Activated CD4-positive, alpha-beta T cell treated with anti-CD3 and anti-CD28 coated beads for 24 hours (primary cell): ENCODE measurements around the gene ARMS2.
A peak's percentile ranks its signal among the peaks of the same experiment; 100 is the strongest.

Experiments
- DNase-seq, 2 donors: peaks; one replicate each; pipeline ENCODE4 v3.0.0-alpha.2; 2020; ENCODE audit warnings: low read depth in 2 of 2

Gene ARMS2, protein sequence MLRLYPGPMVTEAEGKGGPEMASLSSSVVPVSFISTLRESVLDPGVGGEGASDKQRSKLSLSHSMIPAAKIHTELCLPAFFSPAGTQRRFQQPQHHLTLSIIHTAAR

DNA sequence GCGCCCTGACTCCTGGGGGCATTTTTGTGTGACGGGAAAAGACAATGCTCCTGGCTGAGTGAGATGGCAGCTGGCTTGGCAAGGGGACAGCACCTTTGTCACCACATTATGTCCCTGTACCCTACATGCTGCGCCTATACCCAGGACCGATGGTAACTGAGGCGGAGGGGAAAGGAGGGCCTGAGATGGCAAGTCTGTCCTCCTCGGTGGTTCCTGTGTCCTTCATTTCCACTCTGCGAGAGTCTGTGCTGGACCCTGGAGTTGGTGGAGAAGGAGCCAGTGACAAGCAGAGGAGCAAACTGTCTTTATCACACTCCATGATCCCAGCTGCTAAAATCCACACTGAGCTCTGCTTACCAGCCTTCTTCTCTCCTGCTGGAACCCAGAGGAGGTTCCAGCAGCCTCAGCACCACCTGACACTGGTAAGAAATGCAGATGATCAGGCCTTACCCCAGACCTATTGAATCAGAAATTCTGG is at the start of gene ARMS2:
Gene ARMS2 (plus strand): TSS at position 51 of the 478 bp plus-strand sequence. CDS start 75 bp downstream, at position 126.
- DNase-seq, result no peak

DNA sequence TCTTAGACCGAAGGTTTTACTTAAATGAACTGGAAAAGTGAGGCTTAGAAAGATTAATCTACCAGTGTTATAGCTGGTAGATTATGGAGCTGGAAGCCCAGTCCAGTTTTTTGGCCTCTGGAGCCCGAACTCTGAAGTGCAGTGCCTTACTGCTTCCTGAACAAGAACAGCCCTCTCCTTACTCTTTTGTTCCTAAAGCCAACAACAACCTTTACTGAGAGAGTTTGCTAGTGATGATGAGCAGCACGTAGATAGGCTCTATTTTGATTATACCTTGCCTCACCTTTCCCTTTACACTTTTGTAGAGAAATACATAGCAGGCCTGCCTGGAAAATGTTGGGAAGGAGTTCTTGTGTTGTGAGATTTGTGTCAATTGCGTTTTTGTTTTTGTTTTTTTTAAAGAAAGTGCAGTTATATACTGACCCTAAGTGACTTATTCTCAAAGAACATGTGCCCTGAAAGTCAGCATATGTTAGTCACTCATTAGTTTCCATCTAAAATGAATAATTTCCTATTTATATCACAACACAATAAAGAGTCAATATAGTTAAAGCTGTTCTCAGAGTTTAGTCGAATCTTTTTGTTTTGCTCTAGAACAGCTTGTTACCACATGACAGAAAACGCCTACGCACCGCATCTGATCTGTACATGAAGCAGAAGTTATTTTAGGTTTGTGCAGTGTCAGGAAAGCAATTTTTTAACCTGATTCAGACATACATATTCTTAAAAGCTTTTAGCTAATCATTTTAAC is 46.9 kb upstream of the ARMS2 start:
- DNase-seq, result peak in 1 of 2 donors; percentile 52

DNA sequence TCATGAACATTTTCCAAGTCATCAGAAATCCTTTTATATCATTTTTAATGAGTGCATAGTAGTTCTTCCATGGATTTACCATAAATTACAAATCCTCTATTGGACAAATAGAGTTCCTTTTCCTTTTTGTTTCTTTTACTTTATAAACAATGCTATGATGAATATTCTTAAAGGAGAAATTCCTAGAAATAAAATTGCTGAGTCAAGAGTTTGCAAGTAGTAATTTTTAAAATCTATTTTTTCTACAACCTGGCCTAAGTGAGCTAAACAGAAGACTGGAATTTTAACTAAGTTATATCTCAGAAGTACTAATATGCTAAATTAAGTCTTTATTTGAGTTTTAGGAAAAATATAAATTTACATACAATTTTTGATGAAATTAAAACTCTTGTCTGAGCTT is 41.1 kb upstream of the ARMS2 start:
- DNase-seq, result no peak

DNA sequence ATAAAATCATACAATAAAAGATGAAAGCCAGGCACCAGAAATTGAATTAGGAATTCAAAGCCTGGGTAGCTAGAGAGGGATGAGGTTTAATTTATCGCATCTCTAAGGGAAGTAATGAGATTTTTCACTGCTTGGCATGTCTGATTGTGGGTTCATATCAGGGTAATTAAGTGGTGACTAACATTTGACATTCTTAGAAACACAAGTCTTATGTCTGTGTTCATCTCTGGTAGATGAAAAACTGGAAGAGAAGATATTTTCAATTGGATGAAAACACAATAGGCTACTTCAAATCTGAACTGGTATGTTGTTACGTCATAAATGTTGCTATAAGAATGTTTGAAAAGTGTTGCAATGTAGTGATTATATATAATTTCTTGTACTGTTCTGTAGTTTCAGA is 36.8 kb upstream of the ARMS2 start:
- DNase-seq, result no peak

DNA sequence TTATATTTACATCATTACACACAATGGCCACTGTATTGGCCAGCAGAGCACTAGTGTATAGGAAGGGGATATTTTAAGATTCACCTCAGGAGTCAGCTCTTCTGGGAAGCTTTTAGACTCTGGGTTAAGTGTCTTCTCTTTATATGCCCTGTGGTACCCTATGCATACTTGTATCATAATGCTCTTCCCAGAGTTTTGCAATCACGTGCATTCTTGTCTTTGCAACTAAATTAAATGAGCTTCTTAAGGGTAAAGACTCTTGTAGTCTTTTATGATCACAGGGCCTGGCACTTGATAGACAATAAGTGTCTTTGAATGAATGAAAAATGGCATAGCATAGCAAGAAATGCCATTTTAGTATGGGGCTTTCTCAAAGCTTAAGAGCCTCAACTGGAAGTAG is 35.4 kb upstream of the ARMS2 start:
- no peak for DNase-seq

DNA sequence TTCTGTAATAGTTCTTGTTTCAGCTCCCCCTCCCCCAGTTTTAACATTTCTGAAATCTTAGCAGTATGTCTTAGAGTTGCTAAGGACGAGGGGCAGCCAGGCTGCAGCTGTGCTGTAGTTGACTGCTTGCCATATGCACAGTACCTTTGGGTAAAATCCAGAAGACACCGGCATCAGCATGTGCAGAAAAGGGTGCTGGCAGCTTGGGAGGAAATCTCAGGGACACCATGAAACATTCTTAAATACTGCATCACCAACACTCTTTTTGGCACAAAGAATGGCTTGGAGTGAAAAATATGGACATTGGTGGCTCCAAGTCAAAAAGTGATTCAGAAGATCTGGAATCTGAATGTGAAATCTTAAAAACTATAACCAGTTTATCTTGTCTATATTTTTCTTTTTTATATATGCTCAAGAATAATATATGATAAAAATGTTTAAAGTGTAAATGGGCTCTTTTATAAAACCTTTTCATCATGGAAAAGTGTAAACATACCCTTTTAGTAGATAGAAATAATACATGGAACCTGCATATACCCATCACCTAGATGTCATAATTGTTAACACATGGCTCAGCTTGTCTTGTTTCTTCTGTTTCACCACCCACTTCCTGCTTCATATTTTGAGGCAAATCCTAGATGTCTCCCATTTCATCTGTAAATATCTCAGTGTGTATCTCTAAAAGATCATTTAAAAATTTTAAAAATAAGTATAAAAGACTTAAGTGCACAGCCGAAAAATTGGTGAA is 34.4 kb upstream of the ARMS2 start:
- DNase-seq, result no peak

DNA sequence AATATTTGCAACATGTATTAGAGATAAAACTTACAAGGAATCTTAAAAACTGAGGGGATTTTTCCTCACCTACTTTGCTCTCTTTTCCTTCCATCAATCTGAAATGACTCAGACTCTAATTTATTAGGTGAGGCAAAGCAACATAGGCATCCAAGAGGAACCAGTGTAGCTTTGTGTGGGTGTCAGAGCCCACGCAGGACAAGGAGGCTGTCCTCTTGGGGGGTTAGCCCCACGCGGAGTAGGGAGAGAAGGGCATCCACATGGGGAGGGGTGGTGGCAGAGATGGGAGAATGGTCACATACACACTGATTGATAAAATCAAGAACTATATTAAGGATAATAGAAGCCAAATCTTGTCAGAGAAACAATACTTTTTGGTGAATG is 33.8 kb upstream of the ARMS2 start:
- no peak for DNase-seq

DNA sequence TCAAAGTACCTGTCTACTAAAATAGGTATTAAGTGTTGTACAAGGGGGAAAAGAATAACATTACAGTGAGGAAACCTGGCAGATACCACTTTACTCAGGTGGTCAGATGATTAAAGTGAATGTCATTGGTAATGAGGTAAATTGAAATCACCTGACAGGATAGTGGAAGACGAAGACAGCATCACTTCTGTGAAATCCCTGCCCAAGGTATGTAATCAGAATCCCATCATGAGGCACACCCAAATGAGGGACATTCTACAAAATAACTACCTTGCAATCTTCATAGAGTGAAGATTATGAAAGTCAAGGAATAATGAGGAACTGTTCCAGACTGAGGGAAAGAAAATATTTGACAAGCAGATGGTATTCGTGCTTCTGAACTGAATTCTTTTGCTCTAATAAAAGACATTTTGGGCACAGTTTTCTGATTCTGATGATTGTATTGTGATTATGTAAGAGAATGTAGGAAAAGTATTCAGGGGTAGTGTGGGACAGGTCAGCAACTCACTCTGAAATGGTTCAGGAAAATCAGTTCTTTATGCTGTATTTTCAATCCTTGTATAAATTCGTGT is 33.3 kb upstream of the ARMS2 start:
- no peak for DNase-seq

DNA sequence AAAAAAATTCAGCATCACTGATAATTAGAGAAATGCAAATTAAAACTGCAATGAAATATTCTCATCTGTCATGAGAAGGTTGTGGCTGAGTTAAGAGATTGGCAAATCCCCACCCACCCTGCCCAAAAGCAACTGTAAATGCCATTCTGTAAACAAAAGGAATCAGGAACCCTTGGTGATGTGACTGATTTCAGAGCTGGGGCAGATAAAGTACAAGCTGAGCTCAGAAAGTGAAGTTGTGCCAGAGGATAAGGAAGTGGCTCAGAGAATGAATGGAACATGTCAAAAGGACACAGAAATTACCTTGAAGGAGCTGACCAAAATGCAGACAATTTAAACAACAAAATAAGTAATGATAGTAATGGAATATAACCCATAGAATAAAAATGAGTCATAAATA is 32.7 kb upstream of the ARMS2 start:
- no peak for DNase-seq

DNA sequence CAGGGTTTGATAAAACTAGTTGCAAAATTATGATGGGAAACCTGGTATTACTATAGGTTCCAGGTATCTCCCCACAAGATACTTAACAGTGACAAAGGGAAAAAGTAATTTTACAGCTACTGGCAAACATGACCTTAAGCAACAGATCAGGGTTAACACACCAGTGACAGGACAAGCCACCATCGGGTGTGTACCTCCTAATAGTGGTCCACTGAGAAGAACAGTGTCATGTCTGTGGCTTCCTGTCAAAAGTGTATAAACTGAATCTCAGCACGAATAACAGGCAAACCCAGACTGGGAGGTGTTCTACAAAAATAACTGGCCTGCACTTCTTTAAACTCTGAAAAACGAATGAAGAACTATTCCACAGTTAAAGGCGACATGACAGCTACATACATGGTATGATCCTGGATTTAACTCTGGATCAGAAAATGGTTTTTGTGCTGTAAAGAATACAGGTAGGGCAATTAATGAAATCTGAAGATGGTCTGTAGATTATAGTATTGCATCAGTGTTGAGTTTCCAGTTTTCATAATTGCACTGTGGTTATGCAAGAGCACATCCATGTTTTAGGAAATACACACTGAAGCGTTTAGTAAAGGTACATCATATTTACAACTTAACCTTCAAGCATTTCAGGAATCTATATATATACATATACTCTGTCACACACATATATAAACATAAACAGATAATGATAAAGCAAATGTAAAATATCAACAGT is 32.0 kb upstream of the ARMS2 start:
- no peak for DNase-seq

DNA sequence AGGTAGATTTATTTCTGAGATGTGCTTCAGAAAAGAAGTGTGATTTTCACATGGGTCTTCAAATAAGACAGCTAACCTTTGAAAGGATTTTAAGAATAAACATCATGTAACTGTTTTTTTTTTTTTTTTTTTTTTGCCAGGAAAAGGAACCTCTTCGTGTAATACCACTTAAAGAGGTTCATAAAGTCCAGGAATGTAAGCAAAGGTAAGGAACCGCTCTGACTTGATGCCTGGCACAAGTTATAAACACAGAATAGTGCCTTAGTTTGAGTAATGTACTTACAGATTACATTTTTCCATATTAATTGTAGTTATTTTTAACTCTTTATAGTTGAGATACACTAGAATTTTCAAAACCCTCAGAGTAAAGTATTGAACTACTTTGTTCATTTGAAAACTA is 30.4 kb upstream of the ARMS2 start:
- no peak for DNase-seq

DNA sequence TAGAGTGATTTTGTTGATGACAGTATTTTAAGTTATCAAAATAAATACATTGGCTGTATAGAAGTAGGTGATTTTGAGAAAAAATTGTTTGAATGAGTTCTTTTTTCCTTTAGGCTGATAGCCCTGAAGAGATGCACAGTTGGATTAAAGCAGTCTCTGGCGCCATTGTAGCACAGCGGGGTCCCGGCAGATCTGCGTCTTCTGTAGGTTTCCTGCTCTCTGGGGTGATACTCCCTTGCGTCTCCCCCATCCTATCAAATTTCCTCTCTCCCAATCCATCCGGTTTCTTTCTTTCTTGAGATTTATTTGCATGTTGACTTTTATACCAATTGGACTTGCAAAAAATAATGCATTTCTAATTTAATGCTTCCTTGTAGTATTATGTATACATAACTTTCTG is 27.6 kb upstream of the ARMS2 start:
- DNase-seq, result no peak

DNA sequence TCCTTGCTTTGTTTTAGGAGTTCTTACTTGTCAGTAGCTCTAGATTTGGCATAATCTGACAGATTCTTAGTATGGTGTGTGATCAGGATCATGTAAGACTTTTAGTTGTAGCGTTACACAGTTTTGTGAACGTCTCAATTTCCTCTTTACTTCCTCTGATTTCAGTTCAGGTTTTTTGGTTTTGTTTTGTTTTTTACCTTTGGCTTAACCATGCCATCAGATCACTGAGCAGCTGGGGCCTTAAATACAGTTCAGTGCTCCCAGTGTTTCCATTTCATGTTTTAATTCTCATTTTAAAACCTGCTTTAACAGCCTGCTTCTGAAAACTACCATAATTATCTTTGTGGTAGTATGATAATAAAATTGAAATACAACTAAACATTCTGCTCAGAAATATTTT is 27.2 kb upstream of the ARMS2 start:
- DNase-seq, result no peak

DNA sequence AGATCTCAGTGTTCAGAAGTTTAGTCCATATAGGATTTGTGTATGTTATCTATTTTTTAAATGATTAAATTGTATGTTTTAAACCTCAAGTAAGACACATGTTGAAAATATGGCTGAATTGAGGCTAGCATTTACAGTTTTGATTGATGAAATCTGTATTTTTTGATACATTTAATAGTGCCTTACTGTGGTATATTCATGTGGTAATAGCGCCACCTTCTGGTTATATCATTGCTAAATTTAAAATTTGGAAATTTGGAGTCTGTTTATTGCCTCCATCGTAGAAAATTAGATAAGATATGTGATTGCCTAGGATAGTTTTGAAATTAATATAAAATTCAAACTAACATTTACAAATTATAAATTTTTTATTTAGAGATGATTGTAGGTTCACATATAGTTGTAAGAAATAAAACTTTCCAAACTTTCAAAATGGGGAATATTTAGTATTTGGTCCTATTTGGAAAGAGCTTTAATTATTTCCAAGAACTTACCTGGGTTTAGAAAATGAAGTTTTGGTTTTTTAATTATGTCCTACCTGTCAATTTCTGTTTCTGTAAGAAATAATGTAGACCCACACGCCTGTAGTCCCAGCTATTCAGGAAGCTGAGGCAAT is 19.1 kb upstream of the ARMS2 start:
- DNase-seq, result no peak

DNA sequence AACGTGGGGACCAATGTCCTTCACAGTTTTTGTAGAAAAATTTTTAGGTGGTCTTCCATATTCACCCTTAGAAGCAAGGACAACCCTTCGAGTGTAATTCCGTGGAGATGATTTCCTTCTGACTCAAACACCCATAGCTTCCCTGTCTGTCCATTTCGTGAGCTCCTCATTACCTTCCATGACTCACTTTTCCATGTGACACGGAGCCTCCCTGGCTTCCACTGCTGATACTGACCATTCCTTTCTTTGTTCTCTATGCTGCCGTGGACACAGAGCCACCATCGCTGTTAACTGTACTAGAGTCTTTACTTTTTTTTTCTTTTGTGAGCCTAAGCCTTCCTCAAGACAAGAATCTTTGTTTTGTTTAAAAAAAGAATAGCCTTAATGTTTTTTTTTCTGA is 12.5 kb upstream of the ARMS2 start:
- no peak for DNase-seq

DNA sequence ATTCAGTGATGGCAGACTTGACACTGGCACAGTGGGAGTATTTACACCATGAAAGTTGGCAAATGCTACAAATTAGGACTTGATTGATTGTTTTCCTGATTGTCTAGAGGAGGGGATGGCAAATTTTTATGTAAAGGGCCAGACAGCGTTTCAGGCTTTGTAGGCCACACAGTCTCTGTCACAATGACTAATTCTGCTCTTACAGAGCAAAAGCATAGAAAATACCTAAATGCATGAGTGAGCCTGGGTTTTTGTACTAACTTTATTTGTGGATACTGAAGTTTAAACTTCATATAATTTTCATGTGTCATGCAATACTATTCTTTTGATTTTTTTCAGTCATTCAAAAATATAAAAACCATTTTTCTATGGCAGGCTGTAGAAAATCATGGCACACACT is 9.0 kb upstream of the ARMS2 start:
- DNase-seq, result no peak

DNA sequence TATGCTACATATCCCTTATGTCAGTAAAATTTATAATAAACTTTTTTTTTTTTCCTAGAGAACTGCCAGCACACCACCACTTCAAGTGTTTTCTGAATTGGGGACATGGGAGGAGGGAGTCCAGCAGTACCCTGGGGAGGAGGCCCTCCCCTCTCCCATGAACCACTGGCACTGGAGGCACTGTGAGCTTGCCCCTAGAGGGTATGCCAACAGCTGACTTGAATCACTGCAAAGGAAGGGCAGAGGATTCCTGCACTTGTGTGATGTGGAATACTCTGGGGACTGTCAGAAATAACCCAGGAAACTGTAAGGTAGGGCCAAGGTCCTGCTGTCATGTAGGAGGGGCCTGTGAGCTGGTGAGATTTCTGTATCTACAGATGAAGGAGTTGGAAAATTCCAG is 8.5 kb upstream of the ARMS2 start:
- DNase-seq, result no peak

DNA sequence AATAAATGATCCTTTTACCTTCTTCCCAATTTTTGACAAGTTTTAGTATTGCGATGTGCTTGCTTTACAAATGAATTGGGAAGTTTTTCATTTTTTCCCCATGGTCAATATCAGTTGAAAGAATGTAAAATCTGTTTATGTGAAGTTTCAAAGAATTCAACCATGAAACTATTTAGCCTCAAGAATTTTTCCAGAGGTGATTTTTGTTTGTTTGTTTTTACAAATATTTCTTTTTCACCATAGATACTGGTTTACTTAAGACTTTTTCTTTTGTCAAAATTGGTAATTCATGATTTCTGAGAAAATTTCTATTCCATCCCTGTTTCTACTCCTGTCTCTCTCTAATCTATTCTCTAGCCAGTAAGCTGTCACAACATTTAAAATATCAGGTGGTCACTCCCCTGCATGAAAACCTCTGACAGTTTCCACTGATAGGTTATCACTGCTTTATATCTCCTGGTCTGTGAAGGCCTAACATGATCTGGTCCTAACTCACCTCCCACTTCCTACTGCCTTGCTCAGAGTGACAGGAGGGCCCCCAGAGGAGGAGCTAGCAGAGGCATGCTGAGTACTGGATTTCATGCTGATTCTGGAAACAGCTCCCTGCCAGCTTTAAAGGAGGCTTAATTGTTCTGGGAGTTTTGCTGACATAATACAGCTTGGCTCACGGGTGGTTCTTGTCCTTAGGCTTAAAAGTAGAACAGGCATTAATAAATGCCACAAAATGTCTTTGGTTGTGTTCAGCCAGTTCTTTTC is 7.6 kb upstream of the ARMS2 start:
- DNase-seq, result no peak

DNA sequence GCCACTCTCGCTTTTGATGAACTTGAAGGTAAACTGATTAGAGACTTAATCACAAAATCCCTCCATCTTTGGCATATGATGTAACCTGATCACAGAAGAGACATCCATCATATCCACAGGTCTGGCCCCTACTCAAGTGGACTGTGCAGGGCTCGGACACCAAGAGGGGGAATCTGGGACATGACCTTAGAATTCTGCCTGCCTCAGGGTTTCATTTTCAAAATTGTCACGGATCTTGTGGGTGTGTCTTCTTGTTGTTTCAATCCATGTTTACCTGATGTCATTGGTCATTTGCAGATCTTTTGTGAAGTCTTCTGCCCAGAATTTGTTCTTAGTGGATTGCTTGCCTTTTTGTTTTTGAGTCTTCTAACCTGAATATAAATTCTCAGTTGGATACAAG is 5.9 kb upstream of the ARMS2 start:
- DNase-seq, result no peak

DNA sequence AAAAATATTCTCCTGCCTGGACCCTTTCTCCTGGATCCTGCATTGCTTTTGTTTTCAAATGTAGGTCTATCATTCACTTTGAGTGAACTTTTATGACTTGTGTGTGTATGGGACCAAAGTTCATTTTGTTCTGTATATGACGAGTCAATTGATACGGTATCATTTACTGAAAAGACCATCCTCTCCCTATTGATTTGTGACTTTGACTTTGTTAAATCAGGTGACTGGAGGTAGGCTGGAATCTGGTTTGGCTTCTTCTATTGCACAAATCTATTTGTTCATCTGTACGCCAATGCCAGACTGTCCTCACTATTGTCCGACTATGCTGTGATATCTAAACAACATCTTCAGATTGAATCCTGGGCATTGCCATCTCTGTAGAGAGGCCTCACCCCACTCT is 5.3 kb upstream of the ARMS2 start:
- DNase-seq, result no peak
